ENCODE data around the gene SNAP25.

DNA sequence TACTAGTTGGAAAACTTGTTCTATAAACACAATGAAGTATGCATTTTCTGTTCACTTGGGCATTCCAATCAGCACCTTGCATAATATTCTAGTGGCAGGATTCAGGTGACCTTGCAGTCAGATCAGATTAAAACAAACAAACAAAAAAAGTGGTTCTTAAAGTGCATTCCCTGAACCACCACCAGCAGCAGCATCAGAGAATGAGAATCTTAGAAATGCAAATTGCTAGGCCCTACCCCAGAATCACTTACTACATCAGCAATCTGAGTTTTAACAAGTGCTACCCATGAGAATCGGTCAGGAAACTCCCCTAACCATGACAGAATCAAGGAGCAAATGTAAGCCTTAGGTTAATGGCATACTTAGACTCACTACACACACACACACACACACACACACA lies 41.7 kb downstream of the SNAP25 start:
- no peak for TF ChIP-seq POLR2A (IDR thresholded peaks at IDR 0.05; ENCODE audit: low read depth)
- TF ChIP-seq, protein P1, sequence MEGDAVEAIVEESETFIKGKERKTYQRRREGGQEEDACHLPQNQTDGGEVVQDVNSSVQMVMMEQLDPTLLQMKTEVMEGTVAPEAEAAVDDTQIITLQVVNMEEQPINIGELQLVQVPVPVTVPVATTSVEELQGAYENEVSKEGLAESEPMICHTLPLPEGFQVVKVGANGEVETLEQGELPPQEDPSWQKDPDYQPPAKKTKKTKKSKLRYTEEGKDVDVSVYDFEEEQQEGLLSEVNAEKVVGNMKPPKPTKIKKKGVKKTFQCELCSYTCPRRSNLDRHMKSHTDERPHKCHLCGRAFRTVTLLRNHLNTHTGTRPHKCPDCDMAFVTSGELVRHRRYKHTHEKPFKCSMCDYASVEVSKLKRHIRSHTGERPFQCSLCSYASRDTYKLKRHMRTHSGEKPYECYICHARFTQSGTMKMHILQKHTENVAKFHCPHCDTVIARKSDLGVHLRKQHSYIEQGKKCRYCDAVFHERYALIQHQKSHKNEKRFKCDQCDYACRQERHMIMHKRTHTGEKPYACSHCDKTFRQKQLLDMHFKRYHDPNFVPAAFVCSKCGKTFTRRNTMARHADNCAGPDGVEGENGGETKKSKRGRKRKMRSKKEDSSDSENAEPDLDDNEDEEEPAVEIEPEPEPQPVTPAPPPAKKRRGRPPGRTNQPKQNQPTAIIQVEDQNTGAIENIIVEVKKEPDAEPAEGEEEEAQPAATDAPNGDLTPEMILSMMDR (IDR thresholded peaks at IDR 0.05) = no peak
- no peak for TF ChIP-seq EP300 (IDR thresholded peaks at IDR 0.05)

Measured in esophagus muscularis mucosa (tissue), 4 donors.